Spleen (tissue), 7 donors: ENCODE measurements around the gene PBOV1.

Source experiments
- CTCF ChIP-seq, 11 experiments: fragments of 200-600 bp in 7 of 11; fragments of 450-650 bp in 4 of 11; sonication (generic) in 4 of 11; IDR thresholded peaks in 8 of 11; conservative IDR thresholded peaks in 3 of 11; 1 replicate in 7 of 11; 2 replicates in 4 of 11; pipeline versions ENCODE4 v1.4.0 to v1.8.0; 2016 to 2021; ENCODE audit warnings: antibody characterized with exemption in 11 of 11, inconsistent platforms in 4 of 11, mild to moderate bottlenecking in 1 of 11
- POLR2A ChIP-seq, 3 donors: fragments of 450-650 bp; IDR thresholded peaks; one replicate each; pipeline ENCODE4 v1.5.1; 2017; ENCODE audit warnings: antibody characterized with exemption in 3 of 3, mild to moderate bottlenecking in 1 of 3
- POLR2AphosphoS5 ChIP-seq, 3 donors: sonication (generic); formaldehyde crosslinking; IDR thresholded peaks; one replicate each; pipeline ENCODE4 v1.5.1; 2017; ENCODE audit warnings: antibody characterized with exemption in 3 of 3
- donor health status: DM: no; HTN: no; CAD: no; lungs with moderate emphysema.
- donor health status: DM: no; HTN: no; CAD: no.
- donor health status: DM: no; HTN: no; CAD: no.

- TF ChIP-seq CTCF (IDR thresholded peaks at IDR 0.05 in 8 of 11, conservative IDR thresholded peaks at IDR 0.05 in 3 of 11): no peak
- TF ChIP-seq POLR2A (IDR thresholded peaks at IDR 0.05): no peak
- TF ChIP-seq POLR2AphosphoS5 (IDR thresholded peaks at IDR 0.05): no peak
Measured at GRCh38 chr6:138230221-138230620, 11.9 kb upstream of the PBOV1 start.
